Spinal cord (tissue), 10 donors: ENCODE measurements around the gene ADARB2. TPM values are rescaled to one million over a fixed set of nuclear protein-coding genes. Genes with fewer than 3 reads are reported as not detected.
A peak's percentile ranks its signal among the peaks of the same experiment; 100 is the strongest.

Experiments used
- DNase-seq, 6 donors: peaks; one replicate each; pipeline versions ENCODE4 v3.0.0 to v3.0.0-alpha.2; 2013 to 2015; ENCODE audit warnings: low spot score in 6 of 6, low read depth in 4 of 6
- H3K27ac ChIP-seq: one replicate; pipeline ENCODE4 v1.5.1; 2013; ENCODE audit warnings: low read depth, low read length, control low read depth
- H3K27me3 ChIP-seq: one replicate; pipeline ENCODE4 v1.6.1; 2013; ENCODE audit warnings: low read length; ENCODE audit not compliant: control insufficient read depth, insufficient read depth
- H3K36me3 ChIP-seq: one replicate; pipeline ENCODE4 v1.6.1; 2013; ENCODE audit warnings: low read length; ENCODE audit not compliant: control insufficient read depth, insufficient read depth
- H3K4me1 ChIP-seq: one replicate; pipeline ENCODE4 v1.6.1; 2013; ENCODE audit warnings: low read length; ENCODE audit not compliant: control insufficient read depth, insufficient read depth
- H3K4me3 ChIP-seq: one replicate; pipeline ENCODE4 v1.5.1; 2013; ENCODE audit warnings: low read depth, low read length, control low read depth
- H3K9me3 ChIP-seq: one replicate; pipeline ENCODE4 v1.6.1; 2013; ENCODE audit warnings: low read length; ENCODE audit not compliant: control insufficient read depth, insufficient read depth
- WGBS: methylation state at CpG from one replicate; pipeline ENCODE4 v1.1.5; 2013; ENCODE audit warnings: missing lambda C conversion rate; ENCODE audit not compliant: insufficient coverage; 5-methylcytosine and 5-hydroxymethylcytosine counted together
- polyA plus RNA-seq, 2 donors: library from polyadenylated mRNA; unstranded; fragments of 120-200 nt; gene quantifications; one replicate each; pipeline ENCODE4 v1.2.1, GENCODE V29; 2013; ENCODE audit not compliant: insufficient read length in 2 of 2
- total RNA-seq, 2 donors: library from RNA; depleted of rRNA in 1 of 2; stranded (reverse); fragments of 120-200 nt in 1 of 2; fragments of >200 nt in 1 of 2; gene quantifications; one replicate each; pipeline versions ENCODE4 v1.2.3 to v1.2.4, GENCODE V29; 2013 to 2014
- donor health status: healthy.

ADARB2 gene
- total and polyA plus RNA-seq, 4 donors, result 4.1 to 11.2 (median 8.3) TPM

GRCh38 chr10:1449572-1450205, 287.6 kb downstream of the ADARB2 start:
- Histone ChIP-seq H3K4me3 (no peak overlapping the region), H3K9me3 (no peaks in the 10 kb centered on the region), H3K27me3 (no peaks in the 10 kb centered on the region), H3K27ac (no peak overlapping the region), H3K36me3 (no peaks in the 10 kb centered on the region), H3K4me1 (peaks cover 11% of the 10 kb centered on the region)
- WGBS, result 58% methylated on average over 8 of the region's 16 CpGs
- DNase-seq, result peak in 1 of 6 donors; percentile 51

GRCh38 chr10:1449021-1449420, 288.3 kb downstream of the ADARB2 start:
- 76% methylated on average over 6 of the region's 7 CpGs for WGBS
- H3K36me3 ChIP-seq, result no peaks in the 10 kb centered on the region
- peaks cover 11% of the 10 kb centered on the region for H3K4me1 ChIP-seq
- no peak overlapping the region for H3K27ac ChIP-seq
- H3K27me3 ChIP-seq, result no peaks in the 10 kb centered on the region
- no peak overlapping the region for H3K4me3 ChIP-seq
- H3K9me3 ChIP-seq, result no peaks in the 10 kb centered on the region
- DNase-seq, result no peak

GRCh38 chr10:1448252-1448930, 288.9 kb downstream of the ADARB2 start:
- Histone ChIP-seq H3K36me3 (no peaks in the 10 kb centered on the region), H3K9me3 (no peaks in the 10 kb centered on the region), H3K27me3 (no peaks in the 10 kb centered on the region), H3K27ac (no peak overlapping the region), H3K4me3 (no peak overlapping the region), H3K4me1 (peaks cover 11% of the 10 kb centered on the region)
- DNase-seq, result peak in 1 of 6 donors; percentile 52
- 62% methylated on average over 4 of the region's 4 CpGs for WGBS

GRCh38 chr10:1444826-1445225, 292.5 kb downstream of the ADARB2 start:
- Histone ChIP-seq H3K36me3 (no peaks in the 10 kb centered on the region), H3K4me3 (no peak overlapping the region), H3K27me3 (no peaks in the 10 kb centered on the region), H3K27ac (no peak overlapping the region), H3K9me3 (no peaks in the 10 kb centered on the region), H3K4me1 (peaks cover 1% of the 10 kb centered on the region)
- WGBS, result 100% methylated on average over 2 of the region's 2 CpGs
- DNase-seq, result no peak

- Histone ChIP-seq H3K27me3 (no peaks in the 10 kb centered on the region), H3K27ac (no peak overlapping the region), H3K9me3 (no peaks in the 10 kb centered on the region), H3K4me3 (no peak overlapping the region), H3K4me1 (no peaks in the 10 kb centered on the region), H3K36me3 (no peaks in the 10 kb centered on the region)
- 100% methylated on average over 1 of the region's 2 CpGs for WGBS
- no peak for DNase-seq
Measured at GRCh38 chr10:1440897-1441296, 296.4 kb downstream of the ADARB2 start.

GRCh38 chr10:1434912-1435692, 302.2 kb downstream of the ADARB2 start:
- Histone ChIP-seq H3K27ac (no peak overlapping the region), H3K4me1 (peaks cover 7% of the 10 kb centered on the region), H3K9me3 (no peaks in the 10 kb centered on the region), H3K36me3 (no peaks in the 10 kb centered on the region), H3K4me3 (no peak overlapping the region), H3K27me3 (no peaks in the 10 kb centered on the region)
- no peak for DNase-seq
- WGBS, result 65% methylated on average over 22 of the region's 22 CpGs

- Histone ChIP-seq H3K9me3 (no peaks in the 10 kb centered on the region), H3K27ac (no peak overlapping the region), H3K4me1 (peaks cover 7% of the 10 kb centered on the region), H3K36me3 (no peaks in the 10 kb centered on the region), H3K27me3 (no peaks in the 10 kb centered on the region), H3K4me3 (no peak overlapping the region)
- DNase-seq, result no peak
- 57% methylated on average over 6 of the region's 11 CpGs for WGBS
Measured at GRCh38 chr10:1434202-1434601, 303.1 kb downstream of the ADARB2 start.

- WGBS, result no CpG with 5 or more reads among the region's 3 CpGs
- Histone ChIP-seq H3K36me3 (no peaks in the 10 kb centered on the region), H3K27ac (no peak overlapping the region), H3K27me3 (no peaks in the 10 kb centered on the region), H3K9me3 (no peaks in the 10 kb centered on the region), H3K4me3 (no peak overlapping the region), H3K4me1 (peaks cover 7% of the 10 kb centered on the region)
- DNase-seq, result no peak
Measured at GRCh38 chr10:1432161-1432560, 305.2 kb downstream of the ADARB2 start.

GRCh38 chr10:1431229-1431628, 306.1 kb downstream of the ADARB2 start:
- WGBS, result no CpG with 5 or more reads among the region's 1 CpG
- Histone ChIP-seq H3K27ac (no peak overlapping the region), H3K36me3 (no peaks in the 10 kb centered on the region)

More at GRCh38 chr10:1431229-1431628, 306.1 kb downstream of the ADARB2 start:
- H3K4me1 ChIP-seq, result peaks cover 7% of the 10 kb centered on the region
- no peaks in the 10 kb centered on the region for H3K27me3 ChIP-seq
- H3K9me3 ChIP-seq, result no peaks in the 10 kb centered on the region
- no peak overlapping the region for H3K4me3 ChIP-seq
- DNase-seq, result no peak
